ENCODE measurements around the gene C4orf17.

Gene C4orf17

DNA sequence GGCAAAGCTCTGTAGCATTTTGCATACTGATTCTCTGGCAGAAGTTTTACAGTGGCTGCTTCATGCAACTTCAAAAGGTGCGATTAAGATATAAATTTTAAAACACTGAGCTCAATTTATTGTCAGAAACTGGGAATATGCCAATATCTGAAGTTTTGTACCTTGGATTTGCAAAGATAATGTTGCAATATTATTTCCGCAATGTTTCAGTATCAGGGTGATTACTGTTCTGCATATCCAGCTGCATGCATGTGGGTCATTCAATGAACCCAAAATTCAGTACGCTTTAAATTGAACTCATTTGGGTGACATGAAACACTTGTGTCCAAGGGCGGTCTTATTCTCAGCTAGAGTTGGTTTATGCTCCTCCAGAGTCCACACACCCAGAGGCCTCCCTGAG, 26.9 kb downstream of the C4orf17 start:
- DNase-seq (ENCODE audit: low spot score), result no peak

DNA sequence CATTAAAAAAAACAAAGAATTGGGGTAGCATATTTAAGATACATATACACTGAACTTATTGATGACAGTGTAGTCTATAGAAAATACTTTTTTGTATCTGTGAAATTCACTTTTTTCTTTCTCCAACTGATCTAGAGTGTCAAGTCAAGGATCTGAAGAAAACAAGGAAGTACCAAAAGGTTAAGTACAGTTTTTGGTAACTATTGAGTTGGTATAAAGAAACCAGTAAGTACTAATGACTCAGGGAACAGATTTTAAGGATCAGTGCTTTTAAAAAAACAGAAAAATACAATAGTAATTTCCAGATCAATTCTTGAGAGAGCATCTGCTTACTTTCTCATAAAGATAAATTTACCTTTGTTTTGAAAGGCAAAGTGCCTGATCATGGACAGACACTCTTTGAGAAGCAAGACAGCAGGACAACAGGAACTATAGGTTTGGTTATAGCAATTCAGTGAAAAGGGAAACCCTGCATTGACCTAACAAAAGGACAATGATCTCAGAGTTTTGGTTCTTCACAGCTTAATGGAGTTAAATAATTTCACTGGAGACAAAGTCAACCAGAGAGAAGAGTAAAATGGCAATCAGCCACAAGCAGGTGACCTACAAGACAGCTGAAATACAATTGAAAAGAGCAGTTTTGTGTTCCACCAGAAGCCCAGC, 29.6 kb downstream of the C4orf17 start:
- DNase-seq (ENCODE audit: low spot score), result peak; percentile 78

DNA sequence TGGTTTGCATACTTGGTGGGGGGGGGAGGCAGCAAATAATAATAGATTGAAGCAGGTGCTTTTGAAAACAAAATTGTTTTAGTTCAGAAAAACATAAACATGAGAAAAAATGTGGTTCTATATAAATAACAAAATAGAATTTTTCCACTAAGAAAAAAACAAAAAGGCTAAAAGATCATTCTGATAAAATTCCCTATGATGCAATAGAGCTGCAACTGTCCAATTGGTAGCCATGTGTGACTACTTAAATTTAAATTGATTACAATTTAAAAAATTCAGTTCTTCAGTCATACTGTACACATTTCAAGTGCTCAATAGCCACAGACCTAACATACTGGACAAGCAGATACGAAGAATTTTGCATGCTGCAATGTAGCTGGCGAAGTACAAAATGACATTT, 42.1 kb downstream of the C4orf17 start:
- no peak for DNase-seq (ENCODE audit: low spot score)

GRCh38 chr4:99563310-99564186, 52.7 kb downstream of the C4orf17 start, which contains the start of gene TRMT10A:
Gene TRMT10A (minus strand): TSS chr4:99564039. CDS start chr4:99559338, 4,701 bp downstream.
- DNase-seq (ENCODE audit: low spot score), result peak; percentile 98

DNA sequence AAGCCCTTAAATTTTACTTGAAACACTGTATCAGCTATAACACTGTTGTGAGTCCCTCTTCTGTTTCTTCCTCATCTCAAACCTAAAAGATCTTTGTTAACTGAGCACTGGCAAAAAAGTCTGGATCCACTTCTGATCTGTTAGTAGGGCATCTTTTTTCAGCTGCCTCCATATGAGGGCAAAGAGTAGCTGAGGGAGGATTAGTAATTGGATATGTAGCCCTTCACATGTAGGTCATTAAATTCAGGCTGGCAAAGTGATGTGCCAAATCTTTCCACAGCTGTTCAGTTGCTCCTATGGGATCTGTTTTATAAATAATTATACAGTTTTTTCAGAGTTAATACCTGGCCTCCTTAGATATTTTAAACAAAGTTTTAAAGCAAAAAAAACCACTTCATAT, 54.1 kb downstream of the C4orf17 start:
- no peak for DNase-seq (ENCODE audit: low spot score)

- no peak for DNase-seq (ENCODE audit: low spot score)
Observed at GRCh38 chr4:99571883-99572282, 61.1 kb downstream of the C4orf17 start.

DNA sequence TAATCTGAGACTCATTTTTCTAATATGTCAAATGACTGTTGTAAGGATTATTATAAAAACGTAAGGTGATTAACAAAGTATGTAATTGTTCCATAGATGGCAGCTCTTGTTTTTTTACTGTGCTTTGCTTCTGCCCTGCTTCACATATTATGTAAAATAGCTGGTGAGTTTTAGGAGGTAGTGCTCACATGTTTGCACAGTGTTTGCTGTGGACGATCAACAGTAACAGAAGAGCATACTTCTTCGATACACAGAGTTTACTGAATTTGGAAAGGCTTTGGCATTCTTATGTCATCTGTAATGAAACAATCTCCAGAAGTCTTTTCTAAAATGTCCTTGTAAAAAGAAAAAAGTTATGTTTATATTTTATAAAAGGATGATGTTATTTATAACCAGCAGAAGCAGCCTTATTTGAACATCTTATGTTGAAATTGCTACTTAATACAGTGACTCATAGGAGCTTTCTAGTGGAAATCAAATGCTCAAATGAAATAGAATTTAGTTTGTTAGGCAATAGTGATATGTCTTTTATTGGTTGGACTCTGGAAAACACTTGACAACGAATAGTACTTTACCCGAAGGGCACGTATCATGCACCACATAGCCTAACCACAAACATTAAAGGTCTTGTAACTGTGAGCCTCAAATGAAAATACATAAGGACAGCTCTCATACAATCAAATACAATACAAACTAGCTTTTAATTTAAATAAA, 61.9 kb downstream of the C4orf17 start:
- no peak for DNase-seq (ENCODE audit: low spot score)

- no peak for DNase-seq (ENCODE audit: low spot score)
Observed at GRCh38 chr4:99573735-99574368, 63.0 kb downstream of the C4orf17 start.

DNA sequence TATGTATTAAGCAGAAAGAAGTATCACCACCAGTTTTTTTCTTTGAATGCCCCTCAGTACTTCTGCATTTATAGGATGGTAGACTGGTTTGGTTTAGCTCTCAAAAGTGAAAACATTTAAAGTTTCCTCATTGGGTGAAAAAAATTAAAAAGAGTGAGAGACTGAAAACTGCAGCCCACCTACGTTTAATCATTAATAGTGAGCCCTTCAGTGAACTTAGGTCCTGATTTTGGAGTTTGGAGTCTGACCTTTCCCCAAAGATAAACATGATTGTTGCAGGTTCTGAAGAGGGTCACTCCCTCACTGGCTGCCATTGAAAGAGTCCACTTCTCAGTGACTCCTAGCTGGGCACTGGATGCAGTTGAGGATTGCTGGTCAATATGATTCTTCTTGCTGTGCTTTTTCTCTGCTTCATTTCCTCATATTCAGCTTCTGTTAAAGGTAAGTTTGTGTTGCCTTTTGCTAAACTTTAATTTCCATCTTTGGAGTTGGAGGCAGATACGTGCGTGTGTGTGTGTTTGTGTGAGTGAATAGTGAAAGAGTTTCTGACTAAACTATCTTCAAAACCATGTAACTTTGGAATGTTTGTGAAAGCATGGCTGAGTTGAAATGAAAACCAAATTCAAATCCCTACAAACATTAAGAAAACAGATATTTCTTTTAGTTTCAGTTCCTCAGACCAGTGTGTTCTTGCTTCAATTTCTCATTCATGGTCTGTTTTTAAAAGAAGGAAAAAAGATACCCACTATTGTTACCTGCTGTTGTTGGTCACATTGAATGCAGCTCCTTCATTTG, 63.9 kb downstream of the C4orf17 start, which contains the start of gene MTTP:
TSS of gene MTTP (plus strand) at position 295 of the 795 bp plus-strand sequence. CDS start at position 381, 86 bp downstream.
- no peak for DNase-seq (ENCODE audit: low spot score)

GRCh38 chr4:99578714-99579113, 67.9 kb downstream of the C4orf17 start:
- DNase-seq (ENCODE audit: low spot score), result no peak

GRCh38 chr4:99585516-99585915, 74.7 kb downstream of the C4orf17 start:
- DNase-seq (ENCODE audit: low spot score), result no peak

DNA sequence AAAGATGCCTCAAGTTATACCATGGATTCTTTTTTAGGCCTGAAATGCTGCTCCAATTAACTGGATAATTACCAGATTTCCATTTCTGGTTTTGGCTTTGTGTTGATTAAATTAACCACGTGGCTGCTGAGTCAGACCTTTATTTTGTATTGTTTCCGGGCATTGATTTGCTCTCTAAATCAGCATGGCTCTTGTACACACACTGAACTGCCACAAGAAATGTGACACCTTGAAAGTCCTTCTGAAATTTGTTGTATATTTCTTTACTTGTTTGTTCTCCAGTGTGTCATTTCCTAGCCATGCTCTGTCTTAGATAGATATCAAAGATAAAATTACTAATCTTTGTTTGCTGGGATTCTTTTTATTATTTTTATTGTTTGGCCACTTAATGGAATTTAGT, 75.5 kb downstream of the C4orf17 start:
- no peak for DNase-seq (ENCODE audit: low spot score)

DNA sequence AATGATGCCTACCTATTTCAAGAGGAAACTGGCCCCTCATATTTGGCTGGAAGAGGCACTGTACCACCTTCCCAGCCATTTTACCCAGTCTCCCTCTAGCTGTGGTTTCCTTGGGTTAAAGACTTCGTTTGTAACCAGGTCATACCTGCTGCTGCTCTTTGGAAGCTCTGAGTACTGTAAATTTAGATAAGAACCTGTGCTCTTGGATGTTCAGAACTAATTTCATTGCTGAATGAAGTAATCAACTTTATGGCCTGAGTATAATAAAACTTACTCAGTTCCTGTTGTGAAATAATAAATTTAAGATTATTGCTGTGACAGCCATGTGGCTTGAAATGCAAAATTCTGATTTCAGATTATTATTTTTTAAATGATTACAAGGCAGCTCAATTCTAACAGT, 76.0 kb downstream of the C4orf17 start:
- no peak for DNase-seq (ENCODE audit: low spot score)

DNA sequence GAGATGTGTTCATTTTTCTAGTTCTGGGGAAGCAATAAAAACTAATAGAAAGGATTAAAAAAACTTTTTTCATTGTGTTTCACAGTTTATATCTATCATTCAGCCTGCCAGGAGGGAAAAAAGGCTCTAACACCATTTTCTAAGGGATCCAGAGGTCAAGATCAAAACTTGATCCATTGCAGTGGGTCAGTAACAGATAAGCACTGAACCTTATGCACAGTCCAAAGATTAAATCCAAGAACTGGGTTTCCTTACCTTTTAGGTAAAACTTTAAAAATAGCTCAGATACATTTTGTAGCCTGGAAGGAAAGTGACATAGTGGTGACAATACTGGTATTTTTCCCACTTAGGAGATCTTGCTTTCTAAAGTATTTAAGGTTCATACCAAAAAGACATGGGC, 76.5 kb downstream of the C4orf17 start:
- DNase-seq (ENCODE audit: low spot score), result no peak

DNA sequence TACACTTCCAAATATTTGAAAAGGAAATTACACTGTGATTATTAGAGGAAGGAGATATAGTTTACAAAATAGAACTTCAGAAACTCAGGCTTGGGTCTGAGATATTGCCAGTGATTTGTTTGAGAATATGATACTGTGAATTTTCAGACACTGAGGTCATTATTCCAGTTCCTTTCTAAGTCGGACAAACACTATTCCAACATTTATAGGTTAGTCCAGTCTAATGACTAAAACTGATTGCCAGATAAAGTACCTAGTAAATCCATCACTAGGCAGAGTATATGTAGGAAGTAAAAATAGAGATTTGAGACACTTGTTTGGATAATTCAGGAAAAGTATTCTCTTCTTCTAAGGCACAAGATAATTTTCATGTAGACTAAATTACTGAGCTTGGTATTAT, 77.0 kb downstream of the C4orf17 start:
- DNase-seq (ENCODE audit: low spot score), result no peak

GRCh38 chr4:99591757-99592156, 80.9 kb downstream of the C4orf17 start:
- no peak for DNase-seq (ENCODE audit: low spot score)
